HCT116 (cell line): ENCODE results near the gene HIVEP1. TPM values are rescaled to one million over a fixed set of nuclear protein-coding genes. Genes with fewer than 3 reads are reported as not detected.

Experiments
- ATAC-seq: fragments of 200-7000 bp; cut with Tn5 transposase; 2 replicates; pipeline ENCODE4 v1.9.1; 2020; ENCODE audit warnings: mild to moderate bottlenecking, moderate library complexity
- BruUV-seq: library from RNA; stranded (reverse); fragments of 400-500 nt; replicated peaks from 2 replicates; lab custom pipeline; 2021; lab: Mats Ljungman, UMichigan
- CTCF ChIA-PET: fragments of 300-600 bp; sonication (Branson Sonifier 250); formaldehyde crosslinking; loops from one replicate; lab custom pipeline; 2021; ENCODE audit warnings: antibody characterized with exemption; lab: Charles Lee
- POLR2A ChIA-PET: fragments of 300-600, 350-600 bp; sonication (Branson Sonifier 250); formaldehyde crosslinking; loops from one replicate; lab custom pipeline; 2021; ENCODE audit warnings: antibody characterized with exemption; lab: Charles Lee
- RAD21 ChIA-PET, 2 experiments: fragments of 300-600 bp; sonication (Branson Sonifier 250); formaldehyde crosslinking; loops; one replicate each; lab custom pipeline; 2023; ENCODE audit warnings: low total read pairs in 2 of 2; ENCODE audit not compliant: uncharacterized antibody in 2 of 2, unreplicated experiment in 2 of 2, low non-redundant PET in 1 of 2; lab: Charles Lee
- DNase-seq: peaks from one replicate; pipeline ENCODE4 v3.0.0-alpha.2; 2010; ENCODE audit warnings: low read depth, low spot score
- H2AFZ ChIP-seq: fragments of 200-600 bp; shearing (Covaris generic), sonication (generic); 2 replicates; pipeline ENCODE4 v1.6.1; 2017; ENCODE audit warnings: low read depth, mixed run types, mixed read lengths, antibody characterized with exemption, low read length; ENCODE audit not compliant: poor library complexity, severe bottlenecking
- H3K27ac ChIP-seq: 2 replicates; pipeline ENCODE4 v1.5.1; 2012; ENCODE audit warnings: low read depth, low read length
- H3K27me3 ChIP-seq: fragments of 200-600 bp; sonication (generic); 2 replicates; pipeline ENCODE4 v1.6.1; 2016; ENCODE audit warnings: mixed run types, low read length, mixed read lengths; ENCODE audit not compliant: insufficient read depth
- H3K36me3 ChIP-seq, 2 experiments: fragments of 200-500 bp in 1 of 2; fragments of 200-600 bp in 1 of 2; sonication (Bioruptor generic) in 1 of 2; sonication (generic) in 1 of 2; 2 replicates each; pipeline versions ENCODE4 v1.5.1 to v1.6.1; 2014 to 2016; ENCODE audit warnings: low read length in 2 of 2, inconsistent platforms in 1 of 2, mixed read lengths in 1 of 2, mixed run types in 1 of 2; ENCODE audit not compliant: insufficient read depth in 2 of 2, control insufficient read depth in 1 of 2
- H3K4me1 ChIP-seq, 2 experiments: fragments of 200-600 bp in 1 of 2; sonication (generic) in 1 of 2; 2 replicates each; pipeline versions ENCODE4 v1.5.1 to v1.6.1; 2012 to 2017; ENCODE audit warnings: low read length in 2 of 2, inconsistent platforms in 1 of 2, mild to moderate bottlenecking in 1 of 2, mixed read lengths in 1 of 2, mixed run types in 1 of 2, moderate library complexity in 1 of 2; ENCODE audit not compliant: insufficient read depth in 2 of 2, control insufficient read depth in 1 of 2
- H3K4me2 ChIP-seq: fragments of 200-600 bp; sonication (generic); 2 replicates; pipeline ENCODE4 v1.6.1; 2017; ENCODE audit warnings: mixed run types, low read length, mixed read lengths
- H3K4me3 ChIP-seq, 2 experiments: fragments of 200-600 bp in 1 of 2; sonication (generic) in 1 of 2; replicated peaks in 1 of 2; 2 replicates each; pipeline ENCODE4 v1.5.1; 2011 to 2016; ENCODE audit warnings: low read length in 2 of 2, control low read depth in 1 of 2, low read depth in 1 of 2, mild to moderate bottlenecking in 1 of 2, mixed read lengths in 1 of 2, mixed run types in 1 of 2
- H3K79me2 ChIP-seq: fragments of 200-600 bp; sonication (generic); 2 replicates; pipeline ENCODE4 v1.6.1; 2017; ENCODE audit warnings: mild to moderate bottlenecking, mixed run types, low read length, moderate library complexity, mixed read lengths; ENCODE audit not compliant: insufficient read depth
- H3K9ac ChIP-seq: fragments of 200-600 bp; sonication (generic); 2 replicates; pipeline ENCODE4 v1.6.1; 2016; ENCODE audit warnings: low read length, mixed read lengths
- H3K9me2 ChIP-seq: fragments of 200-600 bp; sonication (generic), shearing (Covaris generic); 2 replicates; pipeline ENCODE4 v1.6.1; 2017; ENCODE audit warnings: mixed run types, mild to moderate bottlenecking, moderate library complexity; ENCODE audit not compliant: insufficient read depth
- H3K9me3 ChIP-seq, 2 experiments: fragments of 200-500 bp in 1 of 2; fragments of 200-600 bp in 1 of 2; sonication (Bioruptor generic) in 1 of 2; sonication (generic) in 1 of 2; 2 replicates each; pipeline ENCODE4 v1.6.1; 2014 to 2017; ENCODE audit warnings: low read length in 2 of 2, mixed read lengths in 2 of 2, inconsistent platforms in 1 of 2, low read depth in 1 of 2, mild to moderate bottlenecking in 1 of 2, mixed run types in 1 of 2, moderate library complexity in 1 of 2; ENCODE audit not compliant: control insufficient read depth in 1 of 2, insufficient read depth in 1 of 2
- H4K20me1 ChIP-seq: fragments of 200-600 bp; sonication (generic), shearing (Covaris generic); 2 replicates; pipeline ENCODE4 v1.6.1; 2017; ENCODE audit warnings: mixed run types, mild to moderate bottlenecking, moderate library complexity; ENCODE audit not compliant: insufficient read depth
- CEBPB ChIP-seq: IDR thresholded peaks from 2 replicates; pipeline ENCODE4 v1.6.1; 2012; ENCODE audit warnings: low read depth
- EGR1 ChIP-seq: IDR thresholded peaks from 2 replicates; pipeline ENCODE4 v1.6.1; 2012; ENCODE audit warnings: low read depth
- ELF1 ChIP-seq: IDR thresholded peaks from 2 replicates; pipeline ENCODE4 v1.6.1; 2012; ENCODE audit warnings: low read depth, borderline replicate concordance
- JUND ChIP-seq: IDR thresholded peaks from 2 replicates; pipeline ENCODE4 v1.6.1; 2012
- POLR2A ChIP-seq: IDR thresholded peaks from 2 replicates; pipeline ENCODE4 v1.7.0; 2011; ENCODE audit warnings: borderline replicate concordance; ENCODE audit not compliant: insufficient read depth, insufficient read length; ENCODE audit errors: extremely low read depth
- SIN3A ChIP-seq: IDR thresholded peaks from 2 replicates; pipeline ENCODE4 v1.6.1; 2012; ENCODE audit warnings: low read depth
- SRF ChIP-seq: IDR thresholded peaks from 2 replicates; pipeline ENCODE4 v1.6.1; 2012; ENCODE audit warnings: low read depth
- TCF7L2 ChIP-seq: IDR thresholded peaks from 2 replicates; pipeline ENCODE4 v1.7.0; 2011; ENCODE audit warnings: borderline replicate concordance, inconsistent platforms; ENCODE audit not compliant: insufficient read depth, insufficient read length; ENCODE audit errors: extremely low read depth
- intact Hi-C: fragments of 100-400 bp; cut with micrococcal nuclease; formaldehyde crosslinking; loops from 2 replicates; pipeline ENCODE4 v1.10.0; 2022
- total RNA-seq: library from RNA; stranded (reverse); gene quantifications from one replicate; pipeline ENCODE4 v1.2.1, GENCODE V29; 2021; ENCODE audit not compliant: unreplicated experiment
- TF ChIP-seq, protein P1 (sequence below): IDR thresholded peaks from 2 replicates; pipeline ENCODE4 v1.6.1; 2011; ENCODE audit warnings: mild to moderate bottlenecking, low read length, moderate library complexity; ENCODE audit not compliant: insufficient replicate concordance; ENCODE audit errors: extremely low read depth

Gene HIVEP1
- total RNA-seq, 1 experiment from 2014 or later = 11.2 TPM

DNA sequence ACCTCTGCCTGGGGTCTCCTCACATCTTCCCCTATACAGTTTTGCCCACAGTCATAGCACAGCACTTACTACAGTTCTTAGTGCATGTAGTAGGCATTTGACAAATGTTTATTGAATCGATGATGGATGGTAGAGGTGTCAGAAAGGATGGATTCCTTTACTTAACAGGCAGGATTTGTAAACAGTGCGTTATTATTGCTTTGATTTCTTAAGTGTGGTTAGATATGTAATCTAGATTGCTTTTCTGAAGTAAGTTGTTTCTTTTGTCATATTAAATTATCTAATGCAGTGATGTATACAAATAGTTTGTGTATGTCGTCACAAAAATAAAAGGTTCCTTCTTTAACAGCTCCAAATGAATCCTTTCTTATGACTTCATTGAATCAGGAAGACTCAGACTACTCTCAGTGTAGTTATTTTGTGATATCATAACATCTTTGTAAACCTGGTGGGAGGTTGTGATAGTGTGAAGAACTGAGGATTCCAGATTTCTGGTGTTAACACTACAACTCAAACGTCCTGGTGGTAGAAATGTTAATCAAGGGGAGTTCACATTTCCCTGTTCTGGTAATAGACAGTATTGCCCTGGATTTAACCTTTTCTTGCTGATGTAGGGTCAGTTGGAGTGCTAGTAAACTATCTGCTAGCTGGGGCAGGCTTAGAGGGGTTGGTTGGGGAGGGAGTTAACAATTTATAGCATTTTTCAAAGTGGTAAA, 87.7 kb downstream of the HIVEP1 start:
- RAD21 ChIA-PET = no interaction called here
- DNase-seq (no peak), ATAC-seq (no peak)
- no peak overlapping the region for H3K27ac ChIP-seq
- H3K79me2 ChIP-seq = no peaks in the 10 kb centered on the region
- no peaks in the 10 kb centered on the region for H3K9me2 ChIP-seq
- H3K27me3 ChIP-seq = no peaks in the 10 kb centered on the region
- POLR2A ChIA-PET = no interaction called here
- no TSS peak for BruUV-seq
- no peak overlapping the region for H3K4me2 ChIP-seq
- no peaks in the 10 kb centered on the region; the same call in 1 of the 2 replicates for H4K20me1 ChIP-seq
- H3K9ac ChIP-seq = no peak overlapping the region
- H3K4me3 ChIP-seq = no peak overlapping the region
- TF ChIP-seq ELF1 = no peak
- intact Hi-C loops = no loop called here
- no peaks in the 10 kb centered on the region for H3K9me3 ChIP-seq
- no peaks in the 10 kb centered on the region for H3K36me3 ChIP-seq
- CTCF ChIA-PET = no interaction called here
- H3K4me1 ChIP-seq = no peaks in the 10 kb centered on the region
- H2AFZ ChIP-seq = no peak overlapping the region

DNA sequence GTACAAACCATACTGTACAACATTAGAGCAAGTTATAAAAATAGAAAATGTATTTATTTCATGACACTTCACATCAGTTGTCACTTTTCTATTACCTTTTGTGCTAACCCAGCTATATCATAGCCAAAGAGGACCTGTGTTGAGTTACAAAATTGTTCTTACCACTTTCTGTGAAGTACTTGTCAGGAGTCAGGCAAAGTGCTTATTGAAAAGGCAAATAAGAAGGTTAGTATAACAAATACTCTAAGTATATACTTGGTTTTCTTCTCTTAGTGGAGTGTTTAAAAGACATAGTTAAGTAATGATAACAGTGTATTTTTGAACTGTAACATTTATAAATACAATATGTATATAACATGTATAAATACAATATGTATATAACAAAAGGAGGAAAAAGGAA, 88.9 kb downstream of the HIVEP1 start:
- intact Hi-C loops = no loop called here
- Histone ChIP-seq H3K4me1 (no peaks in the 10 kb centered on the region), H3K9me2 (no peaks in the 10 kb centered on the region), H3K4me3 (no peak overlapping the region), H3K27ac (no peak overlapping the region), H2AFZ (no peak overlapping the region), H3K27me3 (no peaks in the 10 kb centered on the region), H3K79me2 (no peaks in the 10 kb centered on the region), H3K9me3 (no peaks in the 10 kb centered on the region), H4K20me1 (no peaks in the 10 kb centered on the region; the same call in 1 of the 2 replicates), H3K4me2 (no peak overlapping the region), H3K36me3 (no peaks in the 10 kb centered on the region), H3K9ac (no peak overlapping the region)
- RAD21 ChIA-PET = no interaction called here
- DNase-seq (no peak), ATAC-seq (no peak)
- BruUV-seq = no TSS peak
- CTCF ChIA-PET = no interaction called here
- TF ChIP-seq CEBPB (no peak), SIN3A (no peak), EGR1 (no peak), SRF (no peak), TCF7L2 (no peak), JUND (no peak), POLR2A (no peak), ELF1 (no peak)
- TF ChIP-seq, protein P1, sequence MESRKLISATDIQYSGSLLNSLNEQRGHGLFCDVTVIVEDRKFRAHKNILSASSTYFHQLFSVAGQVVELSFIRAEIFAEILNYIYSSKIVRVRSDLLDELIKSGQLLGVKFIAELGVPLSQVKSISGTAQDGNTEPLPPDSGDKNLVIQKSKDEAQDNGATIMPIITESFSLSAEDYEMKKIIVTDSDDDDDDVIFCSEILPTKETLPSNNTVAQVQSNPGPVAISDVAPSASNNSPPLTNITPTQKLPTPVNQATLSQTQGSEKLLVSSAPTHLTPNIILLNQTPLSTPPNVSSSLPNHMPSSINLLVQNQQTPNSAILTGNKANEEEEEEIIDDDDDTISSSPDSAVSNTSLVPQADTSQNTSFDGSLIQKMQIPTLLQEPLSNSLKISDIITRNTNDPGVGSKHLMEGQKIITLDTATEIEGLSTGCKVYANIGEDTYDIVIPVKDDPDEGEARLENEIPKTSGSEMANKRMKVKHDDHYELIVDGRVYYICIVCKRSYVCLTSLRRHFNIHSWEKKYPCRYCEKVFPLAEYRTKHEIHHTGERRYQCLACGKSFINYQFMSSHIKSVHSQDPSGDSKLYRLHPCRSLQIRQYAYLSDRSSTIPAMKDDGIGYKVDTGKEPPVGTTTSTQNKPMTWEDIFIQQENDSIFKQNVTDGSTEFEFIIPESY = no peak
- POLR2A ChIA-PET = no interaction called here
